Stimulated activated CD8-positive, alpha-beta memory T cell treated with anti-CD3 and anti-CD28 coated beads, Interleukin-15, amount 100 ng/mL, for 24 hours (primary cell): ENCODE measurements around the gene HES5.
"Not testable (repeated sequence)": the region's sequence is repeated elsewhere in the genome, so short reads cannot be mapped to it uniquely, and the experiment has no call there.

ENCODE experiments used
- DNase-seq: peaks from one replicate; pipeline ENCODE4 v3.0.0-alpha.2; 2020; ENCODE audit warnings: low read depth

The HES5 gene

GRCh38 chr1:2529784-2530512, at the start of gene HES5:
HES5 (minus strand) TSS chr1:2530263; CDS start chr1:2530164, 99 bp downstream.
- DNase-seq = no peak

- DNase-seq = no peak
Measured at GRCh38 chr1:2578758-2579118, 48.7 kb upstream of the HES5 start.

DNA sequence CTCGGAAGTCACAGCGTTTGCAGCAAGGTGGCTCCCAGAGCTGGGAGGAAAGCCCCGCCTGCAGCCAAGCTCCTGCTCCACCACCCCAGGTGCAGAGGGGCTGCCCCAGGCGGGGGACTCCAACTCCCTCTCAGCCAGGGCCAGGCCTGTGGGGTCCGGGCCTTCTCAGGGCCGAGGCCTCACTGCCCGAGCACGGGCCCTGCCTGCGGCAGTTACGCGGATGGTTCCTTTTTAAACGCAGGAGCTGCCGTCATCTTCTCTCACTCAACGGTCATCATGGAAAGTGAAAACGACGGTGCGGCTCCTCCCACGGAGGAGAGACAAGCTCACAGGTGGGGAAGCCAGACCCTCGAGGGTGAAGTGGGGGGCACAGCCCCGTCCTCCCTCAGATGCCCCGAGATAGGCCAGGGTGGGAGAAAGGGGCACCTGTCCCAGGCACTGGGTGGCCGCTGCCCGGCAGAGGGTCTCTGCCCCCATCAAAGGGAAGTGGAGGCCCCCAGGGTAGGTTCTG, 47.6 kb upstream of the HES5 start:
- not testable (repeated sequence) for DNase-seq

DNA sequence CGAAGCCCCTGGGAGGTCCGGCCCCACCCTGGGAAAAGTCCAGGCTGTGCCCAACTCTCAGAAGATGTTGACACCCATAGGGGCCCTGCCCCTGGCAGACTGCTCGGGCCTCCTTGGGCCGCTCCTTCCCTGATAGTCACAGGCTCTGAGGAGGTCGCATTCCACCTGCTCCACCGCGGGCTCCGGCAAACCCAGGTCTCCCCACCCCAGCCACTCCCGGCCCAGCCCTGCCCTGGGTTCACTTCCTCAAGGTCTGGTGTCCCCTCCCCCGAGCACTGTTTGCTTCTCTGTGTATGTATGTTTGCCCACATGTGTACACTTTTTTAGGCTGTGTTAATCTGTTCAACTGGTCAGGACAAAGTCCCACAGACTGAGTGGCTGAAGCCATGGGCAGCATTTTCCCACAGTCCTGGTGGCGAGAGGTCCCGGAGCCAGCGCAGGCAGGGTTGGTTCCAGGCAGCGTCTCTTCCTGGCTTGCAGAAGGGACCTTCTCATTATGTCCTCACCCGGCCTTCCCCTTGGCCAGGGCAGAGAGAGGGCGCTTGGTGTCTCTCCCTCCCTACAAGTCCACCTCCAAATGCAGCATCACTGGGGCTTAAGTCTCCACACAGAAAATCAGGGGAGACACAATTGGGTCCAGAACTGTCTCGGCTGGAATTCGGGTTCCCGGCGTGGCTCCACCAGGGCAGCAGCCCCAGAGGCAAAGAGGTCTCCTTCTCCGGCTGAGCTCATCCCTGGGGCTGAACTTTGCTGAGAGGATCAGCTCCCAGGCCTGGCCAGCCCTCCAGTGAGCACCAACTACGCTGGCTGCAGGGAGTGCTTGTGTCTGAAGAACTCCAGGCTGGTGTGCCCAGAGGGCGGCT, 46.0 kb upstream of the HES5 start:
- DNase-seq = no peak

- DNase-seq = no peak
Measured at GRCh38 chr1:2574350-2574749, 44.3 kb upstream of the HES5 start.

DNA sequence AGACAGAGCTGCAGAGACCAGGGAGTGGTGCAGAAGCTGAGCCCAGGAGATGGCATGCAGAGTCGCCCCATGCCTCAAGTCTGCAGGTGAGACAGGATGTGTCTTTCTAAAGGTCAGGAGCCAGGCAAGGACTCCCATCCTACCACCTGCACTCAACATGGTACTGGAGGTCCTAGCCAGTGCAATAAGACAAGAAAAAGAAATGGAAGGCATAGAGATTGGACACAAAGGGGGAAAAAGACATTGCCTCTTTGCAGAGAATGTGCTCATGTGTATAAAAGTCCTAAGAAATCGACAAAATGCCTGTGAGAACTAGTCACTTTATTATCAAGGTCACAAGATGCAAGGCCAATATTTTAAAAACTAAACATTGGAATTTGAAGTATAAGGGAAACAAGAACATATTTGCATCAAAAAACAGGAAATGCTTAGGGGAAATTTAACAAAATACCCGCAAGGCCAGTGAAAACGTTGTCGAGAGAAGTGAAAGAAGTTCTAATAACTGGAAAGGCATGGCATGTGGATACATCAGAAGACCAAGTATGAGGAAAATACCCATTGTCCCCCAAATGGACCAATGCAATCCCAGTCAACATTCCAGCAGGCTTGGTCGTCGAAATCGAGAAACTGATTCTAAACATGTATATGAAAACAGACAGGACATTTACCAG, 43.3 kb upstream of the HES5 start:
- no peak for DNase-seq

GRCh38 chr1:2571348-2571747, 41.3 kb upstream of the HES5 start:
- no peak for DNase-seq

GRCh38 chr1:2570332-2570731, 40.3 kb upstream of the HES5 start:
- no peak for DNase-seq

DNA sequence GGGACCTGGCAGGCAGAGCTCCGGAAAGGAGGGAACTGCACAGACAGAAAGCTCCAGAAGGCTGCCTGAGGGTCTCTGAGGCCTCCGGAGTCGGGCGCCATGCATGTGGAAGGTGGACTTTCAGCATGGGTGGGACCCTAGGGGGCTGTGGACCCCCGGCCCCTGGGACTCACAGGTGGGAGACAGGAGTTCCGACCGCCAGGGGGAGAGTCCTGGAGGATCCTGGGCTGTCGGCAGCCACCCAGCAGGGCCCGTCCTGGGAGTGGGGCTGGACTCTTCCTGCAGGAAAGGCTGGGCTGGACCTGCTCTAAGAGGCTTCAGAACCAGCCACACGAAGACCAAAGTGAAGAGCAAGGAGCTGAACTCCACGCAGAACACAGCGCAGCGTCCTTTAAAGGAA, 39.6 kb upstream of the HES5 start:
- not testable (repeated sequence) for DNase-seq

GRCh38 chr1:2569060-2569459, 39.0 kb upstream of the HES5 start:
- DNase-seq = no peak

- DNase-seq = not testable (repeated sequence)
Measured at GRCh38 chr1:2568187-2568816, 38.2 kb upstream of the HES5 start.

DNA sequence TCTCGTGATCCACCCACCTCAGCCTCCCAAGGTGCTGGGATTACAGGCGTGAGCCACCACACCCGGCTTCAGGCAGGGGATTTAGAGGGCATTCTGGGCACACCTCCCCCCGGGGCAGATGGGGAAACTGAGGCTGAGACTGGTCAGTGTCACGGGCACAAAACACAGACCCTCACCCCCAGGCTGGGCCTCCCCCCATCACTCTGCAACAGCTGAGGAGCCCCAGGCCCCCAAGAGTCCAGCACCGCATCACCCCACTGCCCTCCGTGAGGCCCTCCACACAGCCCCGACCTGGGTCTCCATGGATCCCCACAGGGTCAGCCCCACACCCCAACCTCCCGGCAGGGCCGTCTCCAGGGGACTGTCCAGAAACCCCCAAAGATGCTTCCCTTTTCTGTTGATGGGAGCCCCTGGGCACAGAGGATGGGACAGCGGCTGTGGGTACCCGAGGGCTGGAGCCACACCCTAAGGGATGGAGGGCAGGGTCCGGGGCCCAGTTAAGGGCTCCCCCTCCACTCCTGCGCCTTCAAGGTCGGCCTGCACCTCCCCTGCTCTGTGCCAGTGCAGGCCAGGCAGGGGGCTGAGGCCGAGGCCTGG, 37.1 kb upstream of the HES5 start:
- DNase-seq = no peak

- no peak for DNase-seq
Measured at GRCh38 chr1:2566101-2567045, 36.3 kb upstream of the HES5 start.

GRCh38 chr1:2564815-2565374, 34.8 kb upstream of the HES5 start:
- no peak for DNase-seq

DNA sequence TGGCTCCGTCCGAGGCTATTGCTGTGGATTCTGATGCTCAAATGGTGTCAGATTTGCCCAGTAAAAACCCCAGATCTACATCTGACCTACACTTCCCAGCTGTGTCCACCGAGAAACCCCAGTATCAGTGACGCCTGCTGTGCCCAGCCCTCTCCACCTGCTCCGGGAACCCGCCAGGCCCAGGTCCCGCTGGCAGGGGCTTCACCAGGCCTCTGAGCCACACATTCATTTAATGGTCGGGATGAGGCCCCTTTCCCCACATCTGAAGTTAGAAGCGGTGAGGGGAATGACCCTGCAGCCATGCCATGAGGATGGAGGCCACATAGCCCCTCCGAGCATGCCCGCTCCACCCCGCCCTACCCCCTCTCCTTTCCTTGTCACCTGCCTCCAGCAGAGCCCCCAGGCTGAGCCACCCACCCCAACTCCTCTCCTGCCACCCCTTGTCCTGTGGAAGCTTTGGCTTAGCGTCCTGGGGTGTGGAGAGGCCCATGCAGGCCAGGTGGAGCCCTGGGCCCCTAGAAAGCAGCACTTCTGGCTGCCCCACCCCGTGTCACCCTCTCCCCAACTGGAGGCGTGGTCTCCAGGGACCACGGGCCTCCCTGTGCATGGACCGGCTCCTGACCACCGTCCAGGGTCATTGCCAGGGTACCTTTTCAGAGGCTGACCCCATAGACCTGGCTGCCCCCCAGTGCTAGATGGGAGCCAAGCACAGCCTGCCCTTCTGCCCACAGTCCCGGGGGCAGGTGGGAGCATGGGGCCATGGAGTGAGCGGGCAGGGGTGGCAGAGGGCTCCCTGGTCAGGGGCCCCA, 34.1 kb upstream of the HES5 start:
- DNase-seq = no peak

DNA sequence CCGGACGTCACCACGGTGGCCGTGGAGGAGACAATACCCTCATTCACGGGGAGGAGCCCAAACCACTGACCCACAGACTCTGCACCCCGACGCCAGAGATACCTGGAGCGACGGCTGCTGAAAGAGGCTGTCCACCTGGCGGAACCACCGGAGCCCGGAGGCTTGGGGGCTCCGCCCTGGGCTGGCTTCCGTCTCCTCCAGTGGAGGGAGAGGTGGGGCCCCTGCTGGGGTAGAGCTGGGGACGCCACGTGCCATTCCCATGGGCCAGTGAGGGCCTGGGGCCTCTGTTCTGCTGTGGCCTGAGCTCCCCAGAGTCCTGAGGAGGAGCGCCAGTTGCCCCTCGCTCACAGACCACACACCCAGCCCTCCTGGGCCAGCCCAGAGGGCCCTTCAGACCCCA, 33.1 kb upstream of the HES5 start:
- no peak for DNase-seq

DNA sequence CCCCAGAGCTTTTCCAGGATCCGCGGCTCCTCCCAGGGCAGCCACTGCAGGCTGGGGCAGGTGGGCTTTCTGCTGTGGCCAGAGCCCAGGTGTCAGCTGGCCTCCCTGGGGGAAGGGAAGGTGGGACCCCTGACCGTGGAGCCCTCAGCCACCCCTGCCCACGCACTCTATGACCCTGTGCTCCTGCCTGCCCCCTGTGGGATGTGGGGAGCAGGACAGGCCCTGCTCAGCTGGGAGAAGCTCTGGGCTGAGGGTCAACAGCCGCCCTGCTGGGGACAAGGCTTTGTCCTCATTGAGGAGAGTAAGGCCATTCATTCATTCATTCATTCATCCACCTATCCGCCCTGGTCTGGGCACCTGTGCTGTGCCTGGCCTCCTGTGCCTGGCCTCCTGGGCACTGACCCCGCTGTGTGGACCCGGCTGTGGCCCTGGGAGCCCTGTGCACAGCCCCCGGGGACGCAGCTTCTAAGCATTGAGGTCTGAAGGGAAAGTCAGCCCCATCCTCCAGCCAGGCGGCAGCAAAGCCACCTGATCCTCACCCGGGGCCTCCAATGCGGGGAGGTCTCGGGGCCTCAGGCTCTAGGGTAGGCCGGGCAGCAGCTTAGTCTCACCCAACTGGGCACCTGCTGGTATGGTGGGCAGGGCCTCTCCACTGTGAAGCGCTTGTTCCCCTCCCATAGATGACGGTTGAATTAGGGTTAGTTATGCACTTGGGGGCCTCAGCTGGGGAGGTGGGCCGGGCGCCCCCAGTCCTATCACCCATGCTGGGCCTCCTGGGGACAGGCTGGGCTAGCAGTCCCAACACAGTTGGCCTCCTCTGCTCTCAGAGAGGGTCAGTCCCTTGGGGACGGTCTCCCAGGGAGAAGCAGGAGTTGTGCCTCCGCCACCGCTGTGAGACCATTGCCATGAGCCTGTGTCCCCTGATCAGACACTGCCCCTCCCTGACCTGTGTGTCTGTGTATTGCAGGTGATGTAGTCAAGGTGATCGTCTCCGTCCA, 32.1 kb upstream of the HES5 start:
- no peak for DNase-seq

DNA sequence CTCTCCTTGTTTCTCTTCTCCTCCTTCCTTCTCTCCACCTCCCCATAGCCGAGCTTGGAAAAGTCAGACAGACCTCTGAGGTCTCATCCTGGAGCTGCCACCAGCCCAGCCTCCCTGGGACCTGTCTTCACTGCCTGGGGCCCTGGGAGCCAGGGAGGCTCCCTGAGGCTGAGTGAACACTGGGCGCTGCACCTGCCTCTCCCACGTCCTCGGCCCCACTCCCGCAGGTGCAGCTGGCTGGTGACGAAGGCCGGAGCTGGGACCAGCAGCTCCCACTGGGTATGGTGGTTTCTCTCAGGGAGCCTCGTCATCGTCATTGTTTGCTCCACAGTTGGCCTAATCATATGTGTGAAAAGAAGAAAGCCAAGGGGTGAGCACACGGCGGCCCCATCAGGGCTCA, 31.4 kb upstream of the HES5 start:
- no peak for DNase-seq
